ENCODE results near the gene MAL. TPM values are rescaled to one million over a fixed set of nuclear protein-coding genes. Genes with fewer than 3 reads are reported as not detected.

The MAL gene
- total and polyA plus RNA-seq, 2 of the 4 experiments (the other 2 are of a cell fraction), result not detected

DNA sequence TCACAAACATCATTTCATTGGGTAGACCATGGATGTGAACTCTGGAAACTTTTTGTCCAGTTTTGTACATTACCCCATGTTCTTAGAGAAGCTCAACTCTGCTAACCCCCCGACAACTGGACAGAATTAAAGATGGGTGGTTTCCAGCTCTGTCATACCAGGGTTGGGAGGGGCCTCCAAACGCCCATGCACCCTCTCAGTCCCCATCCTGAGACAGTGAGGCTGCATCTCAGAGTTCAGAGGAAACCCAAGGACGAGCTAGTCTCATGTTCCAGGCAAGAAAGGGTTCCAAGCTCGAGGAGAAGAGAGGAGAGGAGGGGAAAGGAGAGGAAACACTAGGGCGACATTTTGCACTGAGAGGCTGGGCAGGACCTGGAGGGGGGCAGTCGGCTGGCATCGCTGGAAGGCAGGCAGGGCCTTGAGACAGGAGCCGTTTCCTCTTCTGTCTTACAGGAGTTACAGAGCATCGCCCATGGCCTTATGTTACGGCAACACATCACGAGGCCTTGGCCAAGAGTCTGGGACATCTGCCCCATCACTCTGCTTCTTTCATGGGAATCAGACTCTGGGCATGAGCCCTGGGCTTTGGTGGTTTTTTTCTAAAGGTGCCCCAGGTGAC, 16.4 kb downstream of the MAL start:
- Histone ChIP-seq H3K27me3 (ENCODE audit: control insufficient read depth, insufficient read depth, low read length) (peaks cover 3% of the 10 kb centered on the region; the same call in 1 of the 2 replicates), H3K36me3 (ENCODE audit: control insufficient read depth, insufficient read depth, low read length) (no peaks in the 10 kb centered on the region), H4K8ac (ENCODE audit: low read depth in 2 of 2, low read length in 2 of 2) (no peak overlapping the region), H3K27ac (ENCODE audit: insufficient read depth, low read length) (no peak overlapping the region), H2AK9ac (replicated peaks; ENCODE audit: low read depth, low read length, poor library complexity) (no peak overlapping the region), H3K23ac (ENCODE audit: low read depth, low read length) (no peak overlapping the region), H3K9me3 (ENCODE audit: control insufficient read depth, insufficient read depth, low read length) (no peaks in the 10 kb centered on the region), H3K14ac (replicated peaks; ENCODE audit: low read depth, low read length) (no peak overlapping the region), H3K4ac (ENCODE audit: low read depth, low read length) (no peak overlapping the region), H2BK15ac (ENCODE audit: low read depth, low read length) (no peak overlapping the region), H3K18ac (ENCODE audit: low read depth, low read length) (no peak overlapping the region), H3K4me2 (ENCODE audit: low read depth, low read length) (no peak overlapping the region), H4K91ac (ENCODE audit: insufficient read depth, low read depth, low read length) (no peak overlapping the region), H2AFZ (replicated peaks; ENCODE audit: low read length, poor library complexity) (no peak overlapping the region), H2BK120ac (ENCODE audit: low read depth, low read length) (no peak overlapping the region), H3K4me3 (ENCODE audit: insufficient read depth, low read depth, low read length) (no peak overlapping the region), H3K4me1 (ENCODE audit: control insufficient read depth, insufficient read depth, low read length) (peaks cover 14% of the 10 kb centered on the region), H2BK20ac (ENCODE audit: low read depth, low read length) (no peak overlapping the region), H3K9me1 (ENCODE audit: insufficient read depth, low read length) (0 out of 2 replicates have a peak, but pooled peaks cover 7% of the 10 kb centered on the region), H2AK5ac (ENCODE audit: low read depth, low read length) (no peak overlapping the region), H3K9ac (ENCODE audit: low read depth, low read length) (no peak overlapping the region), H2BK5ac (ENCODE audit: low read depth, low read length, poor library complexity, severe bottlenecking) (no peak overlapping the region), H4K20me1 (ENCODE audit: insufficient read depth, low read length) (peaks cover 4% of the 10 kb centered on the region; the same call in 1 of the 2 replicates), H3K79me1 (ENCODE audit: low read depth in 1 of 2, low read length in 2 of 2) (no peaks in the 10 kb centered on the region), H4K5ac (ENCODE audit: low read depth, low read length) (no peak overlapping the region), H3K56ac (ENCODE audit: extremely low read depth, insufficient read depth, low read length) (no peak overlapping the region)
- POLR2A ChIA-PET (ENCODE audit: unreplicated experiment), result no interaction called here
- ATAC-seq (ENCODE audit: low read depth) (no peak), DNase-seq (no peak)
- BruUV-seq (replicated peaks), result no TSS peak
- in situ Hi-C loops (cut with MboI; ENCODE audit: low sequenced_read_pairs), result no loop called here
- TF ChIP-seq FOS (IDR thresholded peaks at IDR 0.05; ENCODE audit: low read depth, low read length), result no peak
- TF ChIP-seq RCOR1 (IDR thresholded peaks at IDR 0.05; ENCODE audit: insufficient replicate concordance, low read length), result no peak
- TF ChIP-seq POLR2A (IDR thresholded peaks at IDR 0.05; ENCODE audit: low read depth, low read length), result no peak
- TF ChIP-seq NFE2L2 (IDR thresholded peaks at IDR 0.05; ENCODE audit: low read depth, low read length), result no peak
- TF ChIP-seq, protein P1, sequence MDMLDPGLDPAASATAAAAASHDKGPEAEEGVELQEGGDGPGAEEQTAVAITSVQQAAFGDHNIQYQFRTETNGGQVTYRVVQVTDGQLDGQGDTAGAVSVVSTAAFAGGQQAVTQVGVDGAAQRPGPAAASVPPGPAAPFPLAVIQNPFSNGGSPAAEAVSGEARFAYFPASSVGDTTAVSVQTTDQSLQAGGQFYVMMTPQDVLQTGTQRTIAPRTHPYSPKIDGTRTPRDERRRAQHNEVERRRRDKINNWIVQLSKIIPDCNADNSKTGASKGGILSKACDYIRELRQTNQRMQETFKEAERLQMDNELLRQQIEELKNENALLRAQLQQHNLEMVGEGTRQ (IDR thresholded peaks at IDR 0.05; ENCODE audit: low read depth, low read length), result no peak
- TF ChIP-seq, protein P2, sequence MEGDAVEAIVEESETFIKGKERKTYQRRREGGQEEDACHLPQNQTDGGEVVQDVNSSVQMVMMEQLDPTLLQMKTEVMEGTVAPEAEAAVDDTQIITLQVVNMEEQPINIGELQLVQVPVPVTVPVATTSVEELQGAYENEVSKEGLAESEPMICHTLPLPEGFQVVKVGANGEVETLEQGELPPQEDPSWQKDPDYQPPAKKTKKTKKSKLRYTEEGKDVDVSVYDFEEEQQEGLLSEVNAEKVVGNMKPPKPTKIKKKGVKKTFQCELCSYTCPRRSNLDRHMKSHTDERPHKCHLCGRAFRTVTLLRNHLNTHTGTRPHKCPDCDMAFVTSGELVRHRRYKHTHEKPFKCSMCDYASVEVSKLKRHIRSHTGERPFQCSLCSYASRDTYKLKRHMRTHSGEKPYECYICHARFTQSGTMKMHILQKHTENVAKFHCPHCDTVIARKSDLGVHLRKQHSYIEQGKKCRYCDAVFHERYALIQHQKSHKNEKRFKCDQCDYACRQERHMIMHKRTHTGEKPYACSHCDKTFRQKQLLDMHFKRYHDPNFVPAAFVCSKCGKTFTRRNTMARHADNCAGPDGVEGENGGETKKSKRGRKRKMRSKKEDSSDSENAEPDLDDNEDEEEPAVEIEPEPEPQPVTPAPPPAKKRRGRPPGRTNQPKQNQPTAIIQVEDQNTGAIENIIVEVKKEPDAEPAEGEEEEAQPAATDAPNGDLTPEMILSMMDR (conservative IDR thresholded peaks at IDR 0.05; ENCODE audit: low read depth, low read length), result no peak
- no peak for TF ChIP-seq BHLHE40 (IDR thresholded peaks at IDR 0.05; ENCODE audit: low read depth, low read length)
- no peak for TF ChIP-seq RAD21 (IDR thresholded peaks at IDR 0.05; ENCODE audit: low read length)
- no peak for TF ChIP-seq RFX5 (IDR thresholded peaks at IDR 0.05; ENCODE audit: low read depth, low read length)
- TF ChIP-seq MXI1 (IDR thresholded peaks at IDR 0.05; ENCODE audit: borderline replicate concordance, low read depth, low read length), result no peak
- no peak for TF ChIP-seq MAZ (IDR thresholded peaks at IDR 0.05; ENCODE audit: borderline replicate concordance, low read depth, low read length)
- CTCF ChIA-PET, result no interaction called here
- dilution Hi-C loops (cut with HindIII; ENCODE audit: low sequenced_read_pairs, unreplicated experiment), result no loop called here
- 67% methylated on average over 6 of the region's 11 CpGs; no CpG with 5 or more reads in 1 of the 2 experiments for WGBS, 2 experiments (ENCODE audit: extremely low coverage in 2 of 2, insufficient read length in 1 of 2)
- intact Hi-C loops (cut with micrococcal nuclease), result no loop called here

All from IMR-90 (cell line).